GM18909 (cell line): ENCODE results near the gene ARFRP1.

ENCODE experiments used
- ATAC-seq: cut with Tn5 transposase; IDR thresholded peaks from one replicate; pipeline ENCODE4 v1.9.1; 2021; ENCODE audit warnings: mild to moderate bottlenecking; ENCODE audit not compliant: unreplicated experiment, poor library complexity

ARFRP1 gene

DNA sequence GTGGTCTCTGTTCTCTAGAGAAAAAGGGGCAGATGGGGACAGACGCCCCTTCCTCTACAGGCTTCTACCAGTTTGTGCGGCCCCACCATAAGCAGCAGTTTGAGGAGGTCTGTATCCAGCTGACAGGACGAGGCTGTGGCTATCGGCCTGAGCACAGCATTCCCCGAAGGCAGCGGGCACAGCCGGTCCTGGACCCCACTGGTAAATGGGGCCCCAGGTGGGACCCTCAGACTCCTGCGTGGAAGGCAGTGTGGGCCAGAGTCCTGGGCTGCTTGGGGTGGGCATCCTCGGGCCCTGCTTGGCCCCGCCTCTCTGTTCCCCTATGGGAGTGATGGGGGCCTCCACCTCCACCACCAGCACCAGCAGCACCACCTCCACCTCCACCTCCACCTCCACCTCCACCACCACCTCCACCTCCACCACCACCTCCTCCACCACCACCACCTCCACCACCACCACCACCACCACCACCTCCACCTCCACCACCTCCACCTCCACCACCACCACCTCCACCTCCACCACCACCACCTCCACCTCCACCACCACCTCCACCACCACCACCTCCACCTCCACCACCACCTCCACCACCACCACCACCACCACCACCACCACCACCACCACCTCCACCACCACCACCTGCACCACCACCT, 14.6 kb downstream of the ARFRP1 start:
- ATAC-seq, result no peak

GRCh38 chr20:63692436-63693082, 15.2 kb downstream of the ARFRP1 start:
- ATAC-seq, result no peak

DNA sequence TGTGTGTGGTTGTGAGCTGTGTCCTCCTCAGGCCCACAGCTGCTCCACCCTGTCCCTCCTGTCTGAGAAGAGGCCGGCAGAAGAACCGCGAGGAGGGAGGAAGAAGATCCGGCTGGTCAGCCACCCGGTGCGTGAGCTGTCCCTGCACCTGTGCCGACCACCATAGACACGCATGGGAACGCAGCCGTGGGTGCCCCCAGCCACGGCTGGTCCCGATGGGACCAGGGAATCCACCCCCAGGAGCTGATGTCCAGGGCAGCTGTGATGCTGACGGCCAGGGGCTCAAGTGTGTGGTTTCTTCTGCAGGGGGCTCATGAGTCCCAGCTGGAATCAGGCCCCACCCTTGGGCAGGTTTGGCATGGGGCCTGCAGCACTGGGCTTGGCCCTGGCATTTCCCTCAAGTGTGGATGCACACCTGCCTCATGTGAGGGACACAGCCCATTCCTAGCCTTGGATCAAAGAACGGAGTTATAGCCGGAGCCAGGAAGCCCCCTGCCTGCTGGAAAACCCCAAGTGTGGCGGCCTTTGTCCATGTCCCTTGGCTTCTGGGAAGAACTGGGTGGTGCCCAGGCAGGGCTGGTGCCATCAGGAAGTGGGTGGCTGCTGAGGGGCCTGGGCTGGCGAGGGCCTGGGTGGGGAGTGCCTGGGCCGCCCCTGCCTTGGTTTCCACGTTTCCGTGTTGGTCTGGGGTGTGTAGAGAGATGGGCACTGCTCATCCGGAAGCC, 15.9 kb downstream of the ARFRP1 start:
- ATAC-seq, result no peak

DNA sequence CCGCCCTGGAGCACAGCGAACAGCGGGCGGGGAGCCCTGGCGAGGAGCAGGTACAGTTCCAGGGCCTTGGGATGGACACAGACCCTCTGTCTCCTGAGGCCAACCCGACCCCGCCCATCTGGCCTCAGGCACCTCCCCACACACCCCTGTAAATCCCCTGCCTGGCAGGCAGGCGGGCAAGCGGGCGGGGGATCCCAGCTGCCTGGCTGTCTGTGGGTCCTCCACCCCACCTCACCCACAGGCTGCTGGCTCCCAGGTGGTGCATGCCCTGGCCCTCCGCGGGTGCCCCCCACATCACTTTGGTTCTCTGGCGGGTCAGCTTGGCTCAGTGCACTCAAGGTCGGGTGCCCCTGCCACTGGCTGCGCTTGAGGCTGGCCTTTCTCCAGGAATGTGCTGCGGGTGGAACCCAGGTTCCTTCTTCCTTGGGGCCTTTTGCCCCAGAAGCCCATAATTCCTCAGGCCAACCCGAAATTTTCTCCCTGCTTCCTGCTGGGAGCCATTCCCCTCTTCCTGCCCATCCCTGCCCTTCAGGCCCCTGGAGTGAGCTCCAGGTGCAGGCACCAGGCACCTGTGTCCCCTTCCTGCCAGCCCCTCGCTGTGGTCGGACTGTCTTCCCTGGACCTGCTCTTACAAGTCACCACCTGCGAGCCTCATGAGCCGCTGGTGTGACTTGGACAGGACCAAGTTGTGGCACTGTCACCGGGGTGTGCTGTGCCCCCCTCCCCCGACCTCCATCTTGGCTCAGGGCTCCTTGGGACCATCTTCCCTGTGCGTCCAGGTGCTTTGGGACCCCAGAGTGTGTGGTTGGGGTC, 16.7 kb downstream of the ARFRP1 start:
- ATAC-seq, result no peak

DNA sequence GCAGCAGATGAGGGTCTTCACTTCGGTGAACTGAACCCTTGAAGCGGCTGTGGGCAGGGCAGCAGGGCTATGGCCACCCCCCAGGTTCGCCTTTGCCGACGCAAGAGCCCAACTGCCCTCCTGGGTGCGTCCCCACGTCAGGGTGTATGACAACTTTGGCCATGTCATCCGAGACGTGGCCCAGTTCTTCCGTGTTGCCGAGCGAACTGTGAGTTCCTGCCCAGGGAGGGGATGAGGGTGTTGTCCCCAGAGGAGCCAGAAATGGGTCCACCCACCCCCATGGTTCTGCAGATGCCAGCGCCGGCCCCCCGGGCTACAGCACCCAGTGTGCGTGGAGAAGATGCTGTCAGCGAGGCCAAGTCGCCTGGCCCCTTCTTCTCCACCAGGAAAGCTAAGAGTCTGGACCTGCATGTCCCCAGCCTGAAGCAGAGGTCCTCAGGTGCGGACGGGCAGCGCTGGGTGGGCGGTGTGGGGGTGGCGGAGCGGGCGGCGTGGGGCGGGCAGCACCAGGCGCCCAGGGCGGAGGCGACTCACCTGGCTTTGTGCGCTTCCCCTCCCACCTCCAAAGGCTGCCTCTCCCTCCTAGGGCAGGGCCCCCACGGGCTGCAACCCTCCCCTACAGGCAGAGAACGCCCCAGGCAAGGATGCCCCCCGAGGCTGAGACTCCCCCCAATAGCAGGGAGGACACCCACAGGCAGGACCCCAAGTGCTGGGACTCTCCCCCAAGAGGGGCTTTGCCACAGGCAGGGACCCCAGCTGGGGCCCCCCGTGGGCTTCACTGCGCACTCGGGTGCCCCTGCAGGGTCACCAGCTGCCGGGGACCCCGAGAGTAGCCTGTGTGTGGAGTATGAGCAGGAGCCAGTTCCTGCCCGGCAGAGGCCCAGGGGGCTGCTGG, 17.5 kb downstream of the ARFRP1 start:
- no peak for ATAC-seq

GRCh38 chr20:63689046-63690002, 18.5 kb downstream of the ARFRP1 start:
- ATAC-seq, result no peak

DNA sequence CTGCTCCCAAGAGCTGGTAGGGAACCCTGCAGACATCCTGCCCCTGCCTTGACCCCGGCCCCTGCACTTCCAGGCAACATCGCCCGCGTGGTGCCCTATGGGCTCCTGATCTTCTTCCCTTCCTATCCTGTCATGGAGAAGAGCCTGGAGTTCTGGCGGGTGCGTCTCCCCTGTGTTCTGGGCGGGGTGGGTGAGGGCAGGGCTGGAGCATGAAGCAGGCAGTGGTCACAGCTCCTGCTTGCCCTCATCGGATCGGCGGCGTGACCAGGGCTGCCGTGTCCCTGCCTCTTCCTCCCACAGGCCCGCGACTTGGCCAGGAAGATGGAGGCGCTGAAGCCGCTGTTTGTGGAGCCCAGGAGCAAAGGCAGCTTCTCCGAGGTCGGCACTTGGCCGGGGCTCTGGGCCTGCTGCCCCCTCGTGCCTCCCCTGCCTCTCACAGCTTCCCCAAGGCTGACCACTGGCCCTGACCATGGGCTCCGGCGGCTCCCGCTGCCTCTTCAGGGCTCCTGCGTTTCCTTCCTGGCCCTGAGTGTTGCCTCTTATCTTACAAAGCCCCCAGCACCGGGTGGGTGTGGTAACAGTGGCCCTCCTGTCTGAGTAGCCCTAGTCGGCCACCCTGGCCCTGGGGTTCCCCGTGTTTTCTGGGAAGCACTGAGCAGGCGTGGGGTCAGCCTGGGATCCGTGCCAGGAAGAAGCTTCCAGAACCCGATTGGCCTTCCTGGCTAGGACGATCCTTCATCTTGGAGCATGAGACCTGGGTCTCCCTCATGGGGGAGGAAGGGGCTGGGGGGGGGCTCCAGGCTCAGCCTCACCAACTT, 19.3 kb downstream of the ARFRP1 start:
- no peak for ATAC-seq

- no peak for ATAC-seq
Measured at GRCh38 chr20:63687419-63688178, 20.2 kb downstream of the ARFRP1 start.

GRCh38 chr20:63686492-63687321, 21.1 kb downstream of the ARFRP1 start:
- no peak for ATAC-seq

DNA sequence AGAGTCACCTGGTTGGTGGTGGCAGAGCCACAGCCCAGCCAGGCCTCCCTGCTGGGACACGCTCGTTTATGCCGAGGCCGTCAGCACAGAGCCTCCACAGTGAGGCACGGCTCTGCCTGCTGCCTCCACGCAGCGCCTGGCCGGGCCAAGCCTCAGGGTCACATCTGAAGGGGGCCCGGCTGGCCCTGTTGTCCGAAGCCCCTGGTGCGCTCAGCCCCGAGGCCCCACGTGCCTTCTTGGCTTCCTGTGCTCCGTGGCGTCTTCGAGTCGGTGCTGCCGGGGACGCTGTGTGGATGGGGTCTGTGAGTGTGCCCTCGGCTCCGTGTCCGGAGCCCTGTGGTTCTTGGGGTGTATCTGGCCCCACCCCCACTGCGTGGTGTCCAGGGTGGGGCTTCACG, 21.7 kb downstream of the ARFRP1 start:
- no peak for ATAC-seq

DNA sequence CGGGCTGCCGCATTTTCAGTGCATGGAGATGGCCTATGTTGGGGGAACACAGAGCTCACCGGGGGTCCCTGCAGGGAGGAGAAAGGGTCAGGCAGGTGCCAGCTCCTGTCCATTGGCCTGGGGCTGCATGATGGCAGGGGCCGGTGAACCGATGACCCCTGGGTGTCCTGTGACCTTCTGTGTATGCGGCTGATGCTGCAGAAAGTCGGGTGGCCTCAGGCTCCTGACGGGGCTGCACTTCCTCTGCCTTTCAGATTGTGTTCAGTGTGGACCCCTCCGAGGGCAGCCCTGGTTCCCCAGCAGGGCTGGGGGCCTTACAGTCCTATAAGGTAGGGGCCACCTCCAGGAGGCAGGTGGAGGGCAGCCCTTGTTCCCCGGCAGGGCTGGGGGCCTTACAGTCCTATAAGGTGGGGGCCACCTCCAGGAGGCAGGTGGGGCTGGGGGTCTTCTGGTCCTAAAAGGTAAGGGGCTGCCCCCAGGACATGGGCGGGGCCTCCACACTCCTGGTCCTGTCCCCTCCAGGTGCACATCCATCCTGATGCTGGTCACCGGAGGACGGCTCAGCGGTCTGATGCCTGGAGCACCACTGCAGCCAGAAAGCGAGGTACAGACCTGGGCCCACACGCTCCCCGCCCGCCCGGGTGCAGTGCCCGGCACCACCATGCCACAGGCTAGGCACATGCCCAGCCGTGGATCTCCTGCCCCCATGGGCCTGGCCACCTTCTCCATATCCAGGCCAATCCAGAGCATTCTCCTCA, 22.3 kb downstream of the ARFRP1 start:
- ATAC-seq, result no peak

- no peak for ATAC-seq
Measured at GRCh38 chr20:63682384-63683139, 25.2 kb downstream of the ARFRP1 start.

GRCh38 chr20:63681609-63682142, 26.1 kb downstream of the ARFRP1 start:
- ATAC-seq, result no peak

GRCh38 chr20:63680857-63681608, 26.7 kb downstream of the ARFRP1 start:
- ATAC-seq, result no peak
